ENCODE data around the gene MAMDC4.
"Not testable (repeated sequence)": the region's sequence is repeated elsewhere in the genome, so short reads cannot be mapped to it uniquely, and the experiment has no call there.

The MAMDC4 gene

DNA sequence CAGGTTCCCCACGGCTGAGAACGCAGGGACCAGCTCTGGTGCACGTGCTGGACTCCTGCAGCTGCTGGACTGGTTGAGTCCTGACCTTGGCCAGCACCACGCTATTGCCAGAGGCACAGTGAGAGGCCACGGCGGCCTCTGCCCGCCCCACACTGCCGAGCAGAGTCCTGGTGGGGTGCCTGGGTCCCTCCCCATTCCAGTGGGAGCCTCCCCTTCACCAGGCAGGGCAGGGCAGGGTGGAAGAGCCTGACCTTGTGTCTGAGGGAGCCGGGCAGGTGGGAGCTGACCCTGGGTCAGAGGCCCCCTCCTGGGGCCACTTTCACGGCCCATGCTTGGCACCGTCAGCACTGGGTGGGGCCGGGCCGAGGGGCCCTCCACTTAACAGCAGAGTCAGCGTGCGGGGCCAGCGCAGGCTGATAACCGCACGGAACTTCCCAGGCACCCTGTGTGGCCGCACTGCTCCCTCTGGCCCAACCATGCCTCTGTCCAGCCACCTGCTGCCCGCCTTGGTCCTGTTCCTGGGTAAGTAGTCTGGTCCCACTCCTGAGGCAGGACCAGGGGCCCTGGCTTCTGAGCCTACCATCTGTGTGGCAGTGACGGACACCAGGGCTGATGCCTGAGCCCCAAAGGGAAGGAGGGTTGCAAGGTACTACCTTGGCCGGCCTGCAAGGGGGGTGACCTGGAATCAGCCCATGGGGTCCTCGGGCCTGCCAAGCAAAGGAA lies at the start of gene MAMDC4:
TSS of gene MAMDC4 (plus strand) at position 406 of the 723 bp plus-strand sequence. CDS start at position 477, 71 bp downstream.
- no peak for DNase-seq

DNA sequence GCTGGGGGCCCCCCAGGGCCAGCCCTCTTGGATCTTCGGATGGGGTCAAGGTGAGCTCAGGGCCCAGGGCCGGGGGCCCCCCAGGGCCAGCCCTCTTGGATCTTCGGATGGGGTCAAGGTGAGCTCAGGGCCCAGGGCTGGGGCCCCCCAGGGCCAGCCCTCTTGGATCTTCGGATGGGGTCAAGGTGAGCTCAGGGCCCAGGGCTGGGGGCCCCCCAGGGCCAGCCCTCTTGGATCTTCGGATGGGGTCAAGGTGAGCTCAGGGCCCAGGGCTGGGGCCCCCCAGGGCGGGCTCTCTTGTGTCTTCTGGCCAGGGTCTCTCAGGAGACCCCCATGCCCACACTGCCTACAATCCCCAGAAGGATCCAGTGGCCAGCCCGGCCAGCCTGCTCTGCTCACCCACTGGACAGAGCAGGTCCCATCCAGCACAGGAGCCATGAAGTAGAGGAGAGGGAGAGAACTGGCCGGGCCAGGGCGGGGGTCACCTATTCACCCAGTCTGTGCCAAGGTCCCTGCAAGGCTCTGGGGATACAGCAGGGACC lies 49.1 kb upstream of the MAMDC4 start:
- not testable (repeated sequence) for DNase-seq

DNA sequence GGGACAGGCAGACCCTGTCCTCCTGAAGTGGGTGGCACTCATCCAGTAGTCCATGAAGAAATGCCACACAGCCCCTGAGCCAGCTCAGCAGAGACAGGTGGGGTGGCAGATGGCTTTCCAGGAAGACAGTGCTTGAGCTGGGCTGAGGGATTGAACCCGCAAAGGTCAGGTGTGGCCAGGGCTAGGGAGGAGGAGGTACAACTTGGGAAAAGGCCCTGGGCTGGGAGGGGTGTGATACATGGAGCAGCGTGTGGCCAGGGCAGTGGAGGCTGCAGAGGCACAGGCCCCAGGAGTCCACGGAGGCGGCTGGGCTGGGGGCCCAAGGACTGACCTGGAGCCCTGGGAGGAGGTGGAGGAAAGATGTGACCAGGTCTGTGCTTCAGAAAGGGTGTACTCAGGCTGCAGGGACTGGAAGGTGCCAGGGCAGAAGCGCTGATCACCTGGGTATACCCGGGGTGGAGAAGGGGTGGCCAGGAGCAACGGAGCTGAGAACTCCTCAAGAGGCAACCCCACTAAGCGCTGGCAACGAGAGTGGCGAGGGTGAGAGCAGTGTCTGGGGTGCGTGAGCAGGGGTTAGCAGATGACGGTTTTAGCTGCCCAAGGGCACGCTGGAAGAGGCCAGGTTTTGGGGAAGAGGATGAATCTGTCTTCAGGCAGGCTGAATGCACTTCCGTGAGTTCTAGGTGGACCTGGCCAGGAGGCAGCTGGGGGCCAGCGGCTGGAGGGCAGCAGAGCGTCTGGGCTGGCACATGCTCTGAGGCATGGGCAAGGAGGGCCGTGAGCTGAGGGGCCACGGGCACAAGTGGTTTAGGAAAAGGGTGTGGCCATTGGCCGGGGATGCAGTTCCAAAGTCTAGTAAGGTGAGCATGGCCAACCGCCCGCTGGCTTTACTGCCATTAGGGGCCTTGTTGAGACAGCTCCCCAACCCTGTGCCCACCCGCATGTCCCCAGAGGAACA lies 48.3 kb upstream of the MAMDC4 start:
- DNase-seq: no peak

DNA sequence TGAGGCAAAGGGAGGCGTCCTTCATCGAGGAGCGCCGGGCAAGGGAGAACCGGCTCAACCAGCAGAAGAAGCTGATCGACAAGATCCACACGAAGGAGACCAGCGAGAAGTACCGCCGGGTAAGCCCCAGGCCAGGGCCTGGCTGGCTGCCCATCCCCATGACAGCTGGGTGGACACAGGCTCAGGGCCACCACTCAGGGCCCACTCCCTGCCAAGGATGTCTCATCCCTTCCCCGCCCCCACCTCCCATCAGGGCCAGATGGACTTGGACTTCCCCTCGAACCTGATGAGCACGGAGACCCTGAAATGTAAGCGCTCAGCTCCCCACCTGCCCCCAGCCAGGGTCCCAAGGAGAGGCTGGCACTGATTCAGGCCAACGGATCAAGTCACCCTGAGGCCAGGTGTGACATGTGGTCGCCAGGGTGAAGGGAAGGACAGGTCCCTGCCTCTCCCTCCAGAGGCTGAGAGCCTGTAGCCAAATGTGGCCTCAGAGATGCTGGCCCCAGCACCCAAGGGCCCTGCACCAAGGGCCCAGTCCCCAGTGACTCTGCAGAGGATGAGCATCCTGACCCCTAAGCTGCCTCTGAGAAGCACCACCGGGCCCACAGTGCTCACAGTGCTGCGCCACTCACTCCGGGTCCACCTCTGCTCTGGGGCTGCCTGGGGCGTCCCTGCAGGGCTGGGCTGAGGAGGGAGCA lies 47.5 kb upstream of the MAMDC4 start:
- no peak for DNase-seq

DNA sequence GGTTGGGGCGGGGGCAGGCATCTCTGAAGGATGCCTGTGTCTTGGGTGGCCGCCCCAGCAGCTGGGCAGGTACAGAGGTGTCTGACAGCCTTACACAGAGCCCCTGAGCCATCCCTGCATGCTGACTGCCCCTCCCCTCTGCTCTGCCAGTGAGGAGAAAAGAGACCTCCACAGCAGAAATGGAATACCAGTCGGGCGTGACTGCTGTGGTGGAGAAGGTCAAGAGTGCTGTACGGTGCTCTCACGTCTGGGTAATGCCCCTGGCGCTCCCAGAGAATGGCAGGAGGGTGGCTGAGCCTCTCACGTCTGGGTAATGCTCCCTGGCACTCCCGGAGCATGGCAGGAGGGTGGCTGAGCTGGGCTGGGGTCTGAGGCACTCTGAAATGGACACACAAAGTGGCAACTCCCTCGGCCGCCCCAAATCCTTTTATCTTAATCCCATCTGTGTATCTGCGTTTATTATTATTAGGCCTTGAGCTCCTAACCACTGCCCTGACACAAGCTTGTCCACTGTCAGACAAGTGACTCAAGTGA lies 46.9 kb upstream of the MAMDC4 start:
- DNase-seq: no peak

DNA sequence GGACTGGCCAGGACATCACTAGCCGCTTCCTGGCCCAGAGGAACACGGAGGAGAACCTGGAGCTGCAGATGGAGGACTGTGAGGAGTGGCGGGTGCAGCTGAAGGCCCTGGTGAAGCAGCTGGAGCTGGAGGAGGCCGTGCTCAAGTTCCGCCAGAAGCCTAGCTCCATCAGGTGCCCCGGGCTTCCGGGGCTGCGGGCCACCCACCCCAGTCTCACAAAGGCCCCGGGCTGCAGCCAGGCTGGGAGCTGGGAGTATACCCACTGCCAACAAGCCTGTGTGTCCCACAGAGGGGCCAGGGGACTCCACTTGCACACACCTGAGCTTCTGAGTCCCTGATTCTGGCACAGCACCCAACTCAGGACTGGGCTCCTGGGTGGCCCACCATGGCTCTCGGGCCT lies 46.1 kb upstream of the MAMDC4 start:
- no peak for DNase-seq

DNA sequence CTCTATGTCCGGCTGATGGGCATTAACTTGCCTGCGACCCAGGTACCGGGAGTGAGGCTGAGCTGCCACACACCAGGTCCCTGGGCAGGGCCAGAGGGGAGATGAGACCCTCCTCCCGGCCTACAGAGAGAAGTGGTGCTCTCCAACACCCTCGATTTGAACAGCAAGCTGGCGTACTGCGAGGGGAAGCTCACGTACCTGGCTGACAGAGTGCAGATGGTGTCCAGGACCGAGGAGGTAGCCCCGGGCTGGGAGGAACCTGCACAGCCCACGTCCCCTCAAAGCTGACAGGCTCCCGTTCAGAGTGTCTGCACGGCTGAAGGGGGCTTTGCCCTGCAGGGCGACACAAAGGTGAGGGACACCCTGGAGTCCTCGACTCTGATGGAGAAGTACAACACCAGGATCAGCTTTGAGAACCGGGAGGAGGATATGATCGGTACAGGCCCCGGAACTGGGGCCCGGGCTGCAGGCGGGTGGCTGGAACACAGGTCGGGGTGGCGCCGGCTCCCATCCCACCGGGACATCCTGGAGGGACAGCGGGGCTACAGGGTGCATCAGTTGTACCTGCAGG lies 45.4 kb upstream of the MAMDC4 start:
- DNase-seq: peak; percentile 46

DNA sequence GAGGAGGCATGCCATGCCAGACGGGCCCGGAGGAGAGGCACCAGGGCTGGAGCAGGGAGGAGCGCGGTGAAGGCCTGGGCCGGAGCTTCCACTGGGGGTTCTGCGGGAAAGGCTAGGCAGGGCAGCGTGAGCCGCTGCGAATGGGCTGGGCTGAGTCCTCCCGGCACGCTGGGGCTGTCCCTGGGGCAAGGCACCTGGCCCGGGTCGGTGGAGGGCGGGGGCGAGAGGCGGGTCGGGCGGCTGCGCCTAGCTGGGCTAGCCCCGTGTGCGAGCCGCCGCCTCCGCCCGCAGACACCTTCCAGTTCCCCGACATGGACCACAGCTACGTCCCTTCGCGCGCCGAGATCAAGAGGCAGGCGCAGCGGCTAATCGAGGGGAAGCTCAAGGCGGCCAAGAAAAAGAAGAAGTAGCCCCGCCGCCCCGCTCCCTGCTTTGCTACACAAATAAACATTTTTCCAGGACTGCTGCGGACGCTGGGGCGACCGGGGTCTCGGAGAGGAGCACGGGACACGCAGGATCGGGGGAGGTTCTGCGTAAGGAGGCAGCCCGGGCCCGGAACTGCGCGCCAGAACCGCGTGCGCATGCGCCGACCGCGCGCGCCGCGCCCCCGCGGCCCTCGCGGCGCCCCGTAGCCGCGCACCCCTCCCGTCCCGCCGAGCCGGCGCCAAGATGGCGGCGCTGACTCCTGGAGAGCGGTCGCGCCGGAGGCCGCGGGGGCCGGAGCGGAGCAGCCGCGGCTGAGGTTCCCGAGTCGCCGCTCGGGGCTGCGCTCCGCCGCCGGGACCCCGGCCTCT lies 44.7 kb upstream of the MAMDC4 start, which contains the start of gene RABL6:
TSS of gene RABL6 (plus strand) at position 668 of the 794 bp plus-strand sequence. CDS start 249 bp downstream, outside the sequence.
- DNase-seq: peak; percentile 89

DNA sequence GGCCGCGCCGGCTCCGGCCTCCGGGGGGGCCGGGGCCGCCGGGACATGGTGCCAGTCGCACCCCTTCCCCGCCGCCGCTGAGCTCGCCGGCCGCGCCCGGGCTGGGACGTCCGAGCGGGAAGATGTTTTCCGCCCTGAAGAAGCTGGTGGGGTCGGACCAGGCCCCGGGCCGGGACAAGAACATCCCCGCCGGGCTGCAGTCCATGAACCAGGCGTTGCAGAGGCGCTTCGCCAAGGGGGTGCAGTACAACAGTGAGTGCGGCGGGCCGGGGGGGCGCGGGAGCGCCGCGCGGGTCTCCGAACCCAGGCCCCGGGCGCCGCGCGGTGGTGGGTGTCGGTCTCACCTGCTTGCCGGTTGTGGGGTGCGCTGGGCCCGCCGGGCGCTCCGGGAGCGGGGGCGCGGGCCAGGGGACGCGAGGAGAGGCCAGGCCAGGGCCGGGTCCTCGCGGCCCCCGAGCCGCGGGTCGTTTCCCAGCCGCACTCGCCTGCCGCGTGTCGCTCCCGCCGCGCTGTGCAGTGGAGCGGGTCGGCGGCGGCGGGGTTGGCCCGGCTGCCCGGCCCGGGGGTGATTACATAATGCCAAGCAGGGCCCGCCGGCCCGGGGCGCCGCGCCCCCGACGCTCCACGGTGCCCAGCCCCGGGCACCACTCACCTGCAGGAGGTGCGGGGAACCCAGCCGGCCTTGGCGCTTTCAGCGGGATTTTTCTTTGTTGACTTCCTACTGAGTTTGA lies 43.9 kb upstream of the MAMDC4 start:
- peak; percentile 65 for DNase-seq

DNA sequence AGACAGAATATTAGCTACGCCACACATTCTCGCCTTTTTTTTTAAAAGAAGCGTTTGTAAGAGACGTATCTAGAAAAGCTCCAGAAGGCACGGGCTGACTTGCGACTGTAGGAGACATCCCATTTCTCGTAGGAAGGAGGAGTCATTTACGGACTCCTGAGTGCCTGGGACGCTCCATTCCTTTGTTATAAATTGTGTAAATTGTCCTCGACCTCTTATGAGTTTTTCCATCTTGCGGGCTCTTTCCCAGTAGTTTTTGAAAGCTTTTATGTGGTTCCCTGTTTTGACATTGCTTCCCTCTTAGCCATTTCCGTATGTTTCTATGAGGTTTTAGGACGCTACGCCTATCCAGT lies 43.4 kb upstream of the MAMDC4 start:
- peak; percentile 65 for DNase-seq

DNA sequence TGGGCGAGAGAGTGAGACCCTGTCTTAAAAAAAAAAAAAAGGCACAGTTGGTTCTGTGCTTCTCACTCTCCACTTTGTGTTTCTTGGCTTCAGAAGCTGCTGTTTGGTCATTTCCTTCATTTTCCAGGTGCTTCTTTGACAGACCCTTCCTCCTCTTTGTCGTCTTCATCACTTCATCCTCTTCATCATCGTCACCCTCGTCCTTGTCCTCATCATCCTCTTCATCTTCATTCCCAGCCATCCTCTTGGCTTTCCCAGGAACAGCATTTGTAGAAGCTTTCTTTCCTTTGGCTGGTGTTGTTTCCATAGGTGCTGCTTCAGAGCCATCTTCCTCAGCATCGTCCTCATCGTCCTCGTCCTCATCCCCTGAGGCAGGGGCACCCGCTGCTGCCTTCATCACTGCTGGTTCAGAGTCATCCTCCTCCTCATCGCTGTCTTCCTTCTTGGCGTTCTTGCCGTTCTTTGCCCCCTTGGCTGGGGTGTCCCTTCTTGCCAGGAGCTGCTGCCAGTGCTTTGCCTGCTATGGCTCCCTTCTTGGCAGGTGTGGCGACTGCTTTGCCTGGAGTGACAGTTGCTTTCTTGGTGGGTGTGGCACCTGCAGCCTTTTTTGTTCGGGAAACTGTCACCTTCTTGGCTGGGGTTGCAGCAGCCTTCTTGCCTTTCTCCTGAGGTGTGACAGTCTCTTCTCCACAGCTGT lies 37.3 kb upstream of the MAMDC4 start:
- no peak for DNase-seq

DNA sequence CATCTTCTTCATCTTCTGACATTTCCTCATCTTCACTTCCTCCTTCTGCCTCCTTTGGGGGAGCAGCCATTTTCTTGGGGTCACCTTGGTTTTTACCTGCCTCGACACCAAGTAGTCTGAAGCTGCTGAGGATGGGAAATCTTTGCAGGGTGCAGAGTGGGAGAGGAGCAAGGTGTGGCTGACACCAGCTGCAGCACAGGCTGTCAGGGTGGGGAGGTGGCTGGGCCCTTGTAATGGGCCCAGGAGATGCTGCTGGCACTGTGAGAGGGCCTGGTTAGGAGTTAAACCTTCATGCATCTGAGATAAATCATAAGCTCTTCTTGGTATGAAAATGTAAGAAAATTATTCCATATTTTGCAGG lies 36.7 kb upstream of the MAMDC4 start:
- DNase-seq: no peak

DNA sequence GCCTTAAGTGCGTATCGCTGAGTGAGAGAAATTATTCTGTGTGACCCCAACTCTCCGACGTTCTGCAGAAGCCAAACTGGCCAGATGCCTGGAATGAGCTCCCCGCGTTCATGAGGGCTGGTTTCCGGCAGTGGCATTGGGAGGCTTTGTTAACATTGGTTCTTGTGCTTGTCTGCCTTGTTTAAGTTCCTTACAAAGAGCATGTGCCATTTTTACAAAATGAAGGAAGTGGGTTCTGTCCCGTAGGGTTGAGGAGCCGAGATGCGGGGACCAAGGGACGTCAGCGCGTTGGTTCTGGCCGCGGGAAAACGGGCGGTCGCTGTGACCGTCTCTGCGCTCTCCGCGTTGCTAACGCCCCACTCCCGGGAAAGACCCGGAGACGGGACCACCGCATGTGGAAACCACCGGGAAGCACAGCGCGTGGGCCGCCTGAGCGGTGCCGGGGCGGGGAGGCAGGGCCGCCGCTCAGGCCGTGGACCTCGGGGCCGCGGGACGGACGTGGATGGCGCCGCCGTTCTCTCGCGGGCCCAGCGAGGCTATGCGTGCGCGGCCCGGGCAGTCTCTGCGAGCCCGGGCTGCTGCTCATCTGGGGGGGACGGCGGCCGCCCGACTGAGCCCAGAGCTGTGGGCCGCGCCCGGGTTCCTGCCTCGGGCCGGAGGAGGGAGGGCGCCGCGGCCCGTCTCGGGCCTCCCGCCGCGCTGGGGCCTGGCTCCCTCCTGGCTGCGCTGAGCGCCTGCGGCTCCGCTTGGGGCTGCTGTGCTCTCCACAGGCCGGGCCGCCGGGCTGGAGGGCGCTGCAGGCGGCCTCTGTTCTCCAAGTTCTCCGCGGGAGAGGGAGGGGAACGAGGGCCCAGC lies 30.9 kb upstream of the MAMDC4 start:
- no peak for DNase-seq

DNA sequence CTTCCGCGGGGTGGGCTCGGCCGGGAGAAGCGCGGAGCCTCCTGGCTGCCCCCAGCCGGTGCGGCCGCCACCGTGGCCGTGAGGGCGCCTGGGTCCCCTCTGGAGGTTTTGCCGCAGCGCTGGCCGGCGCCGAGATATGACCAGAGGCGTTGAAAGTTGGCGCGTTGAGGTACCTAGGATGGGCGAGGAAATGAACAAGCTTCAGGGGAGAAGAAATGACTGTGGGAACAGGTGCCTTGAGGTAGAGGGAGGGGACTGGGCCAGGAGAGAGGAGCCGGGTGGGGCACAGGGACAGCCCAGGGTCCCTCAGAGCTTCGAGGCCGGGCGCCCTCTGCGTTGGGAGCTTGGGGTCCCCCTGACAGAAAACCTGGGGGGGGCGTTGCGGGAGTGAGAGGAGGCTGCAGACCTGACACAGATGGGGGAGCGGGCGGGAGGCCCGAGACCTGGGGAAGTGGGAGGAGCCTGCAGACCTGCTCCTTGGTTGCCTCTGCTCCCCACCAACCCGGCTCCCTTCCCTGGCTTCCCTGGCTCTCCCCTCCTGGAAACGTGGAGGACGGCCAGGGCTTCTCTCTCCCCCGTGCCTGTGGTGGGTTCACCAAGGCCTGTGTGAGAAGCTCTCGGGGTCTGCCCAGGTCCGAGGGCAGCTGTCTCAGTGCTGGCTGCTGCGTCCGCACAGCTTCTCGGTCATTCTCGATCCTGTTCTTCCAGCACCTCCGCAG lies 30.2 kb upstream of the MAMDC4 start:
- no peak for DNase-seq

DNA sequence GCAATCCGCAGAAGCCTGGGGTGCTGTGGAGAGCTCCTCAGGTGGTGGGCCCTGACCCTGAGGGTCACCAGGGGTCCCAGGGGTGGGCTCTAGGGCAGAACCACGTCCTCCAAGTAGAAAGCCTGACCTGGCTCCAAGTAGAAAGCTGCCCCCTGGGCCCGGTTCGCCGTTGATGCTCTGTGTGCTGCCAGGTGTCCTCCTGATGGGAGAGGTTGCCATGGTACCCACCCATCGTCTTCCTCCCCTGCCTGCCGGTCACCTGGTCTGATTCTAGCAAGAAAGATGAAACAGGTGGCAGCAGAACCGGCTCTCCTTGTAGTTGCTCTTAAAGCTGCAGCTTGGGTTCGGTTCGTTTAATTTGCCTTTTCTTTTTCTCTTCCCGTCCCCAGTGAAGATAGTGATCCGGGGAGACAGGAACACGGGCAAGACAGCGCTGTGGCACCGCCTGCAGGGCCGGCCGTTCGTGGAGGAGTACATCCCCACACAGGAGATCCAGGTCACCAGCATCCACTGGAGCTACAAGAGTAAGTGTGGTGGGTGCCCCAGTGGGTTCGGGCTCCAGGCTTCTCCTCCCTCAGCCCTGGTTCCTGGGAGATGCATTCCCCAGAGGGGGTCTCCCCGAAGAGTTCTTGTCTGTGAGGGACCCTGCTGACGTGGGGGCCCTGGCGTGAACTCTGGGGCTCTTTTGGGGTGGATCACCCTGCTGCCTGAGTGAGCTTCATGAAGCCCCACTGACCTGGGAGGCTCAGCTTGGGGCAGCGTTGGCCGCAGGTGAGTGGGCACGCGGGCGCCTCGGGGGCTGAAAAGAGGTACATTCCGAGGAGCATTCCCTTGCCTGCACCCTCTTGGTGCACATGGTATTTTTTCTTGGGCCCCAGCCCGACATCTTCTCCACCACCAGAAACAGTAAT lies 28.8 kb upstream of the MAMDC4 start:
- peak; percentile 47 for DNase-seq

DNA sequence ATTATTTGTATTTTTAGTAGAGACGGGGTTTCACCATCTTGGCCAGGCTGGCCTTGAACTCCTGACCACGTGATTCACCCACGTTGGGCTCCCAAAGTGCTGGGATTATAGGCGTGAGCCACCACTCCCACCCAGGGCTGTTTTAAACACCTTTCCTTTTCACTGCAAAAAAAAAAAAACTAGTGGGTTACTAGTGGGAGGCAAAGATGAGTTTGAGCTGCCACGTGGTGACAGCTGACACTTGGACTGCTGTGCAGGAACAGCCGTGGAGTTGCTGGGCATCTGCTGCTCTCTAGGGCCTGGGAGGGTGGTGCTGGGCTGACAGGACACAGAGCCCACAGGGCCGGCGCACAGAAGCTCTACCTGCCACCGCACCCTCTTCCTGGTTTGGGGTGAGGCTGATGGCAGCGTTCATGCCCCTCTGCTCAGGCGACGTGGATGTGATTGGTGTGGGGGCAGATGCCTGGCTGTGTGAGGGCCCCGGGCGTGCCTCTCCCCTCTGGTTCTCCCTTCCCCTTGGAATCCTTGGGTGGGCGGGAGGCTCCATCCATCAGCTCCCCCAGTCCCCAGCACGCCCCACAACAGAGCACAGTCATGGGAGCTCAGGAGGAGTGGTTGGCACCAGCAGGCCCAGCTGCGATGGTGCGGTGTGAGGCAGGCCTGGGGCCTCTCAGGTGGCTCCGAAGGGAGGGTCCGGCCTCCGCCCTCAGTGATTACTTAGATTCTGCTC lies 27.5 kb upstream of the MAMDC4 start:
- DNase-seq: no peak

Data from DMS53 (cell line).